ENCODE results near the gene DAB1. TPM values are rescaled to one million over a fixed set of nuclear protein-coding genes. Genes with fewer than 3 reads are reported as not detected.

DAB1 gene
- total and polyA plus RNA-seq, 2 of the 8 experiments (the other 6 are each of a cell fraction or from before 2014, with no cell fraction given): 4.4 to 11.8 TPM

GRCh38 chr1:57072401-57073110 is 351.3 kb downstream of the DAB1 start:
- peak; percentile 66 for FAIRE-seq

More at GRCh38 chr1:57072401-57073110, 351.3 kb downstream of the DAB1 start:
- no peak overlapping the region for H3K4me3 ChIP-seq (ENCODE audit: extremely low read depth in 1 of 4, insufficient read depth in 2 of 4, low read depth in 3 of 4, low read length in 4 of 4)
- H3K9ac ChIP-seq (replicated peaks in 1 of 4; ENCODE audit: extremely low read depth in 1 of 4, low read depth in 3 of 4, low read length in 3 of 4): no peak overlapping the region
- no peak overlapping the region for H4K91ac ChIP-seq (replicated peaks; ENCODE audit: insufficient read length, low read length)
- H2AFZ ChIP-seq (ENCODE audit: low read length): peak overlapping the region; percentile 79
- no peaks in the 10 kb centered on the region for H3K23me2 ChIP-seq (ENCODE audit: low read depth, low read length)
- no peak overlapping the region for H3K27ac ChIP-seq (ENCODE audit: low read depth, low read length)
- no peak overlapping the region for H3K4ac ChIP-seq (replicated peaks; ENCODE audit: insufficient read length, low read depth, low read length)
- H3K79me2 ChIP-seq (ENCODE audit: control insufficient read depth in 1 of 2, insufficient read depth in 2 of 2, low read length in 2 of 2): no peaks in the 10 kb centered on the region
- no peaks in the 10 kb centered on the region for H3K27me3 ChIP-seq (replicated peaks in 1 of 4; ENCODE audit: control insufficient read depth in 3 of 4, extremely low read depth in 1 of 4, insufficient read depth in 3 of 4, low read length in 3 of 4)
- no peaks in the 10 kb centered on the region for H3K79me1 ChIP-seq (ENCODE audit: low read depth, low read length)
- H2BK20ac ChIP-seq (ENCODE audit: low read length): no peak overlapping the region
- no peaks in the 10 kb centered on the region for H4K20me1 ChIP-seq (replicated peaks in 1 of 2; ENCODE audit: control insufficient read depth in 1 of 2, insufficient read depth in 2 of 2, low read length in 2 of 2)
- peaks cover 0 to 7% (median 0%) of the 10 kb centered on the region in 4 experiments; a peak in 1 of 7 replicates for H3K4me1 ChIP-seq (replicated peaks in 1 of 4; ENCODE audit: control insufficient read depth in 3 of 4, insufficient read depth in 4 of 4, low read length in 3 of 4)
- no peak overlapping the region for H3K4me2 ChIP-seq (ENCODE audit: insufficient read depth in 1 of 2, low read depth in 2 of 2, low read length in 2 of 2)
- H3K14ac ChIP-seq (ENCODE audit: insufficient read length): no peak overlapping the region
- 80% methylated on average over 8 of the region's 8 CpGs; no CpG with 5 or more reads in 1 of the 2 experiments for WGBS, 2 experiments (ENCODE audit: extremely low coverage in 1 of 2, insufficient coverage in 1 of 2, insufficient read length in 1 of 2, insufficient replicate concordance in 2 of 2, low coverage in 1 of 2, low lambda C conversion rate in 2 of 2, missing lambda C conversion rate in 1 of 2)
- peak in 1 of 3 experiments; percentile 55; a peak in 1 of 4 replicates for TF ChIP-seq CTCF (IDR thresholded peaks at IDR 0.05; ENCODE audit: control extremely low read depth in 1 of 3, insufficient read depth in 1 of 3, low read depth in 1 of 3, low read length in 3 of 3)
- no peak for TF ChIP-seq BACH1 (IDR thresholded peaks at IDR 0.05; ENCODE audit: low read length)
- peak; percentile 58; the same call in 1 of the 2 replicates for TF ChIP-seq SP1 (IDR thresholded peaks at IDR 0.05; ENCODE audit: low read depth, low read length)
- CTCF ChIA-PET (ENCODE audit: partially characterized antibody): interaction anchor here (0.7 to 2.0 kb wide), 12 partner anchors 8 to 235 kb away, joined by 3 to 11 read pairs (median 3); no protein-coding TSS in a partner anchor
- H2AK5ac ChIP-seq (ENCODE audit: low read depth, low read length): no peak overlapping the region
- no peaks in the 10 kb centered on the region for H3K9me3 ChIP-seq (ENCODE audit: insufficient read depth in 2 of 2, low read depth in 1 of 2, low read length in 1 of 2)
- H4K8ac ChIP-seq (ENCODE audit: extremely low read depth, insufficient read depth, low read length): no peak overlapping the region
- DNase-seq (ENCODE audit: low read depth in 1 of 2, low spot score in 2 of 2): peak in 1 of 2 experiments; percentile 55
- no peak overlapping the region for H3K56ac ChIP-seq (replicated peaks; ENCODE audit: insufficient read length, low read depth, low read length)
- no peak overlapping the region for H3K18ac ChIP-seq (ENCODE audit: extremely low read depth, low read length)
- no peak overlapping the region for H2BK120ac ChIP-seq (replicated peaks; ENCODE audit: low read depth, low read length)
- POLR2A ChIA-PET (ENCODE audit: partially characterized antibody): no interaction called here
- H2BK12ac ChIP-seq (ENCODE audit: low read depth, low read length): no peak overlapping the region
- no peaks in the 10 kb centered on the region for H3K36me3 ChIP-seq (ENCODE audit: control insufficient read depth in 2 of 4, insufficient read depth in 4 of 4, low read length in 3 of 4)
- no peak overlapping the region for H2BK5ac ChIP-seq (ENCODE audit: low read depth, low read length)
- no peak overlapping the region for H3K23ac ChIP-seq (ENCODE audit: insufficient read length)
- H2BK15ac ChIP-seq (ENCODE audit: low read length): no peak overlapping the region
- H4K5ac ChIP-seq (ENCODE audit: insufficient read length, low read depth, low read length): no peak overlapping the region

Data from H1 (cell line).